ENCODE measurements around the gene SLC1A3.

The SLC1A3 gene

GRCh38 chr5:36723912-36724311 lies 117.5 kb downstream of the SLC1A3 start:
- TF ChIP-seq REST (IDR thresholded peaks at IDR 0.05; ENCODE audit: insufficient read depth in 1 of 2, low read depth in 2 of 2, low read length in 2 of 2) (no peak), SIN3A (IDR thresholded peaks at IDR 0.05; ENCODE audit: borderline replicate concordance, insufficient read depth, low read length) (no peak), POLR2AphosphoS5 (IDR thresholded peaks at IDR 0.05; ENCODE audit: low read depth, low read length) (no peak), FOXP2 (optimal IDR thresholded peaks at IDR 0.05; ENCODE audit: borderline replicate concordance, extremely low read depth, extremely low read length, insufficient read depth) (no peak), TAF1 (IDR thresholded peaks at IDR 0.05; ENCODE audit: borderline replicate concordance, insufficient read depth, low read length) (no peak)

GRCh38 chr5:36724467-36725332 lies 118.3 kb downstream of the SLC1A3 start:
- TF ChIP-seq POLR2AphosphoS5 (IDR thresholded peaks at IDR 0.05; ENCODE audit: low read depth, low read length), result no peak
- TF ChIP-seq SIN3A (IDR thresholded peaks at IDR 0.05; ENCODE audit: borderline replicate concordance, insufficient read depth, low read length), result no peak
- no peak for TF ChIP-seq REST (IDR thresholded peaks at IDR 0.05; ENCODE audit: insufficient read depth in 1 of 2, low read depth in 2 of 2, low read length in 2 of 2)
- no peak for TF ChIP-seq FOXP2 (optimal IDR thresholded peaks at IDR 0.05; ENCODE audit: borderline replicate concordance, extremely low read depth, extremely low read length, insufficient read depth)
- no peak for TF ChIP-seq TAF1 (IDR thresholded peaks at IDR 0.05; ENCODE audit: borderline replicate concordance, insufficient read depth, low read length)

GRCh38 chr5:36726317-36726716 lies 119.9 kb downstream of the SLC1A3 start:
- no peak for TF ChIP-seq POLR2AphosphoS5 (IDR thresholded peaks at IDR 0.05; ENCODE audit: low read depth, low read length)
- TF ChIP-seq REST (IDR thresholded peaks at IDR 0.05; ENCODE audit: insufficient read depth in 1 of 2, low read depth in 2 of 2, low read length in 2 of 2), result no peak
- no peak for TF ChIP-seq TAF1 (IDR thresholded peaks at IDR 0.05; ENCODE audit: borderline replicate concordance, insufficient read depth, low read length)
- no peak for TF ChIP-seq FOXP2 (optimal IDR thresholded peaks at IDR 0.05; ENCODE audit: borderline replicate concordance, extremely low read depth, extremely low read length, insufficient read depth)
- TF ChIP-seq SIN3A (IDR thresholded peaks at IDR 0.05; ENCODE audit: borderline replicate concordance, insufficient read depth, low read length), result no peak

GRCh38 chr5:36726767-36727166 lies 120.4 kb downstream of the SLC1A3 start:
- TF ChIP-seq TAF1 (IDR thresholded peaks at IDR 0.05; ENCODE audit: borderline replicate concordance, insufficient read depth, low read length) (no peak), SIN3A (IDR thresholded peaks at IDR 0.05; ENCODE audit: borderline replicate concordance, insufficient read depth, low read length) (no peak), POLR2AphosphoS5 (IDR thresholded peaks at IDR 0.05; ENCODE audit: low read depth, low read length) (no peak), FOXP2 (optimal IDR thresholded peaks at IDR 0.05; ENCODE audit: borderline replicate concordance, extremely low read depth, extremely low read length, insufficient read depth) (no peak), REST (IDR thresholded peaks at IDR 0.05; ENCODE audit: insufficient read depth in 1 of 2, low read depth in 2 of 2, low read length in 2 of 2) (no peak)

Measured in PFSK-1 (cell line).